ENCODE results near the gene FAM13C.
"Not testable (repeated sequence)": the region's sequence is repeated elsewhere in the genome, so short reads cannot be mapped to it uniquely, and the experiment has no call there.

Gene FAM13C

DNA sequence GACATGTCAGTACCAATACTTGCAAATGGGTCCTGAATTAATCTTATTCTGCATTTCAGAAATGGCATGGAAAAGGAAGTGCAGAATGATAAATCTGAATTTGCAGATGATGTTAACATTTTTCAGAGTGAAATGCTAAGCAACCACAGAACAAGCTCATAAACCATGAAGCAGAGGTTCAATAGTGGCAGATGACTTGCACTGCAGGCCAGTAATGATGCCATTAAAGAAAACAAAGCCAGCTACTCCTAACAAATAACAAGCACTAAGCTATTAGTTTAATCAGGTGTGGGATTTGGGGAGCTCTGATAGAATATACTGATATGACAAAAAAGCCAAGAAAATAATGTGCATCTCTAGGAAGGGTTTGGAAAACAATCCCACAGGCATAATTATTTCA, 85.4 kb downstream of the FAM13C start:
- DNase-seq (ENCODE audit: low read depth): no peak

DNA sequence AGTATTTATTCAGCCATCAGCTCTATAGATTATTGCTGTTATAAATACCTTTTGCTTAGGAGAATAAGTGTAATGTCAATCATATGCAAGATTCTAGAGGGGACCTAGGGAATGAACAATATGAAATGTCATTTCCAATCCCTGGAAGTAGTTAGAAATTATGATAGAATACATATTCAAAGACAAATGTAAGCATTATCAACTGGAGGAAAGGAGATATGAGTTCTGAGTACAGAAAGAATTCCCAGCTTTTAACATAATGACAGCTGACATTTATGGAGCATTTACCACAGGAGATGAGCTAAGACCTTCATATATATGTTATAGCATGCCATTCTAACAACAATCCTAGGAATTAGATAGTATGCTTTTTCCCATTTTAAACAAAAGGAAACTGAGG, 86.2 kb downstream of the FAM13C start:
- DNase-seq (ENCODE audit: low read depth): no peak

DNA sequence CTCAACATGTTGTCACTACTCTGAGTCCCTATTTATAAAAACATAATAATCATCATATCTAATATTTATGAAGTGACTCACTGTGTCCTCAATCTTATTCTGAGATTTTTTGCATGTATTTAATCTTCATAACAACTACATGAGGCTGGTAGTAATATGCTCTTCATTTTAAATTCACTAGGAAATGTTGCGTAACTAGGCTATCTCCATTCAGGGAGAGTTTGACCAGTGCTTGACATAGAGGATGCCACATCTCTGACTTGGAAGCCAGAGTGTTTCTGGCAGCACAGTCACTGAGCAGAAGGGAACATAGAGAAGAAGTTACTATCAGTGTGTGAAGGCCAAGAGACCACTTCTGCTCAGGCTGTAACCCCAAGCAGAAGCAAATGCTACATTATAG, 88.9 kb downstream of the FAM13C start:
- no peak for DNase-seq (ENCODE audit: low read depth)

DNA sequence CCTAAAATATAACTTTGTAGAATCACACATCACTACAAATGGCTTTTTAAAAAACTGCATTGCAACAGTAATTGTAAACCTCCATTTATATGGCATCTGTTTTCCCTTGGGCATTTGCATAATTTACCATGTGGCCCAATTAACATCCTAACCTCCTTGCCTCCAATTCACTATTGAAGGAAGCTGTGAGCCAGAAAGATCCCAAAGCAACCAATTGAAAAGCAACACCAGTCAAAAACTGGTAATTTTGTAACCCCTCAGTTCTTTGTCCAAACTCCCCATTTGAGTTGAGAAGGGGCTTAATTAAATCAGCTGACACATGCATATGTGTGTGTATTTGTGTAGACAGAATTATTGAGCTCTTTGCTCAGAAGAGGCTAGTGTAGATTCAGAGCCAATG, 90.3 kb downstream of the FAM13C start:
- DNase-seq (ENCODE audit: low read depth): no peak

DNA sequence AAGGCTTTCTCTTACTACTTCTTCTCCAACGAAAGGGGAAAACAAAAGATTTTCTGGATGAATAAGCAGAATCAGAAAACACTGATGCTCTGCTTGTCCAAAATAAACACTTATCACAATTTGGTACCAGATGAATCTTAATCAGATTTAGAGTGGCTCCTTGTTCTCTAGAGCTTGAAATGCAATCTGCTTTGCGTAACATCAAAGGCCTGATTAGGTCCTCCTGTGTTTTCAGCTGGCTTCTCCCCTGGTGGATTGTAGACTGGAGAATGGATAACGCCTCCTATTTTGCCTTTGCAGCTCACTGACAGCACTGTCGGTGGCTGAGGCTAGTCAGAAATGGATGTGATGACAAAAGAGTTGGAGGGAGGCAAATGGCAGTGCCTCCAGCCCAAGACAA, 91.2 kb downstream of the FAM13C start:
- DNase-seq (ENCODE audit: low read depth): no peak

DNA sequence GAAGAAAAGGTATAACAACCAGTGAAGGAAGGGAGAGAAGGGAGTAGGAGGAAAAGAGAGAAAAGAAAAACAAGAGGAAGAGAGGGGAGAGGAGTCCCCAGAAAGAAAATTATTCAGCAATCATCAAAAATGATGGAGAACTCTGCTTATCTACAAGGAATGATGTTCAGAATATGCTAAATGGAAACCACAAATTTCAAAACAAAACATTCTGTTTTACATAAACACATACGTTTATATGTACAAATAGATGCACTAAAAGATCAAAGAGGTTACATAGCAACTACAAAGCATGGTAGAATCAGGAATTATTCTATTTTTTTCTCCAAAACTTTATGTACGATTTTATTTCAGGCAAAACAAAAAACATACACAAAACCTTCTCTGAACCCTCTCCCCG, 91.9 kb downstream of the FAM13C start:
- no peak for DNase-seq (ENCODE audit: low read depth)

DNA sequence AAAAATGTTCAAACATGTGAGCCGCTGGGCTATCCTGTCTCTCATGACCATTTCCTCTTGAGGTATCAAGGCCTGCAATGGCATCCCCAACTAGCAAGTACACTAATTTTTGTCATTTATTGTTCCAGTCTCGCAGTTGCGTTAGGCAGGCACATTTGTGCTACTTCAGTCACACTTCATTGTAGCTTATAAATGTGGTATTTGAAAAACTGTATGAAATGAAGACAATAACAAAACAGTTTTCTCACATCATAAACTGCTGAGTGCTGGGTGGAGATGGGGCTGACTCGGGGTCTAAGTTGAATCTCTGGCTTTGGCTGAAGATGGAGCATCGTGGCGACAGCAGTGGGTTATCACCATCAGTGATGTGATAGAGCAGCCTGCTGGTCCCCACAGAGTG, 92.7 kb downstream of the FAM13C start:
- no peak for DNase-seq (ENCODE audit: low read depth)

DNA sequence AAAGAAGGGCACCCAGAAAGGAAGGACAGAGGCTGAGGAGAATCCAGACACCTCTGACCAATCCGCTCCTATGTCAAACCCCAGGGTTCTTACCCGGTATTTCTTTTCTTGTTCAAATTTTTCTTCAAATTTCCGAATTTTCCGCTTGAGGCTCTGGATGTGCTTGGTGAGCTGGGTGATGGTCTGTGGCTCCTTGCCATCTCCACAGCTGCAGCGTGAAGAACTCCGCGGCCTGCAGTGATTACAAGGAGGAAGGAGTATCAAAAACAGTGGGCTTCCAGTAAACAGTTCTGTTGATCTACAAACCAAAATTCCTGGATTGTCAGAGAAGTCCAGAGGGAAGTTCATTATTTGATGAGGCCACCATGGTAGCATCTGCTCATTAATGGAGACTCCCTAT, 93.9 kb downstream of the FAM13C start:
- no peak for DNase-seq (ENCODE audit: low read depth)

DNA sequence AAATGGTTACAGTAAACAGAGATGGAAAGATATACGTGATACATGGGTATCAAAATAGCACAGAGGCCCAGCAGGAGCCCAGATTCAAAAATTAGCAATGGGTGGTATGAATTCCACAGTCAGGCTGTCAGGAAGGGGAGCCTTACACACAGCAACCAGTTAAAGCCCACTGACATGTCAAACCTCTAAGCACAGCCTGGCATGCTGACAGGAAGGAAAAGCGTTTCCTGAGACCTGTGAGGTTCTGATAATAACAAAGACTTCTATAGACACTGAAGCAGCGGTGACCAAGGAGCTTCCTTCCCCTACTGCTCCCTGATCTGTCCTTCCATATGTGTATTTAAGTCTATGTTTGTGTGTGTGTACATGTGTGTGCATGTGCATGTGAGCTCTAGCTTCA, 96.0 kb downstream of the FAM13C start:
- no peak for DNase-seq (ENCODE audit: low read depth)

DNA sequence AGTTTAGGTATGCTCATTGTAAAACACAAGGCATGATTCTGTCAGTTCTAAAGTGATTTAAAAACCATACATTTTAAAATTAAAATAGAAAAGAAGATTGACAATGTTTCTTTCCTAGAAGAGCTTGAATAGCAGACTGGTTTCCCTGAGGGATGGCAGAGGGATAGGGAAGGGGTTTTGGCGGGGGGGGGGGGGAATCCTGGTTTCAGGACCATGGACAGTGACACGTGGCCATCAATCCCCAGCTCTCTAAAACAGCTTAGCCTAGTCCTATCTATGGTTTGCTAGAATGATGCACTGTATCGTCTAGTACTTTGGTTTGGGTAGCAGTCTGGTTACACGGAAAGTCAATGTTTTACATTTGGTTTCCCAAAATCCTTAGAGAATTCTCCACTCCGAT, 97.2 kb downstream of the FAM13C start:
- DNase-seq (ENCODE audit: low read depth): no peak

DNA sequence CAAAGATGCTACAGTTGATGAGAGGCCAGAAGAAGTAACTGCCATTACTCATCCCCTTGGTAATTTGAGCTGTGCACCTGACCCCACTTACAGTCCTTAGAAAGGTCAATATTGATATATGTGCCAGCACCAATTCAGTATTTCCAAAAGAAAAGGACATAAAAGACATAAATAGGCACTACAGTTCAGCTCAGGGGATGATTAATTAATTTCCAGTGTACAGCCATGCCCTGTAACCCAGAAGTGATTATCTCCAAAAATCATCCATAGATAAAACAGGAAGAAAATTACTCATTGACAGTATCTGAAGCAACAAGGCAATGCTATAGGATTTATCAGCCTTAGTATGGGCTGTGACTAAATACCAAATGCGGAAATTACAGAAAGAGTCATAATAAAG, 103.5 kb downstream of the FAM13C start:
- DNase-seq (ENCODE audit: low read depth): no peak

DNA sequence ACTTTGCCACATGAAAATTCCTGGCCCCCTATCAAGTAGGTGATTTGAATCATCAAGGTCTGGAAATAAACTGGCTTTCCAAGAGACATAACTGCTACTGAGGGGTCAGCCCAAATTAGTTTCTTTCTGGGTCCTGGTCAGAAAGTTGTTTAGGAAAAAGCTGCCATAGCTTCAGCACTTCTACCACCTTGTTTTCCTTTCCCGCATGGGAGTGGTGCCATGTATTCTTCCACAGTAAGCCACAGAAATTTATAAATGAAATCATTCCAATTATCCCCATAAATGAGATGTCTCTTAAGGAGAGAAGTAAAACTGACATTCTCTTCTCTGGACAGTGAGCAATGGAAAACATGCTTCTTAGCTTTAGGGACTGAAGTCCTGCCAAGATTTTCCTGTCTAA, 105.1 kb downstream of the FAM13C start:
- no peak for DNase-seq (ENCODE audit: low read depth)

DNA sequence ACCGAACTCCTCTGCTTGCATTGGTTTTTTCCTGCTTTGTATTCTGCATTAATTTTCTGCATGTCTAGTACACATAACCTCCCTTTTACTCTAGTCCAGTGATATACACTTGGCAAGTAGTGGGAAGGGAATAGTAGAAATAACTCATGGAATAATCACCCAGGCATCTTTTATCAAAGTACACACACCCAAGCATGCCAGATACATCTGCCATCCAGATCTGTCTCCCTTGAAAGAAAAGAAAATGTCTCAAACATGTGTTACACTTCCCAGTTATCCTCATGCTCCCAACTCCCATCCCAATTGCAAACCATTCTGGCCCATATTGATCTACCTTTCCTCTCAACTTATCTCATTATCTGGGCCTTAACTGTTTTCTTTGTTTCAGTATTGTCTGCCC, 106.9 kb downstream of the FAM13C start:
- DNase-seq (ENCODE audit: low read depth): no peak

DNA sequence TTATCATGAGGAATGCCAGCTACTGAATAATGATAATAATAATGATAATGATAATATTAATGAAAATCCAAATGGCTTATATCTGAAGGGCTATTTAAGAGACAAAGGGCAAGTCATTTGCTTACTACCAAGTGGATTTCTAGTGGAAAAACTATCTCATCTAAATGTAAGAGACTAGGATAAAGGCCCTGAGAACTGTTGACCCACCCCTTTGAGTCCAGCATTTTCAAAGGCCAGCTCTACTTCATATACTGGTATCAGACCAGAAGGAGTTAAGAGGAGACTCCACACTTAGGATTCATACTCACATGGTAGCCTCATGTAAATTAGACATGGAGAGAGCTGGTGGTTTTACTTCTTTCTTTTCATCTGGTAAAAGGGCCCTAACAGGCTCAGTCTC, 109.9 kb downstream of the FAM13C start:
- DNase-seq (ENCODE audit: low read depth): no peak

DNA sequence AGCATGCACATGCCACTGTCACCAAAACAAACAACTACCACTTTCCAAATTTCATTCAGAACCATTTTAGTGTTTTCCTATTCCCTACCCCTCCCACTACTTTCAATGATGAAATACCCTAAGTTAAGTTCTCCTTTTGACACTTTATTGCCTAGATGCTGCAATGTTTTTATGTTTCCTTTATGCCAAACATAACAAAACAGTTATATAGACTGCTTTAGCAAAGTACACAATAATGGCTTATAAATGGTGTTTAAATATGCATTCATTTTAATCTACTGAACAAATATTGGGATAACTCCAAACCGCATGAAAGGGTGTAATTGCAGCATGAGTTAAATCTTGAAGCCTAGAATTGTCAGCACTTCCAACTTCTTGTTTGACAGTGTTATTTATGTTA, 116.7 kb downstream of the FAM13C start:
- DNase-seq (ENCODE audit: low read depth): no peak

DNA sequence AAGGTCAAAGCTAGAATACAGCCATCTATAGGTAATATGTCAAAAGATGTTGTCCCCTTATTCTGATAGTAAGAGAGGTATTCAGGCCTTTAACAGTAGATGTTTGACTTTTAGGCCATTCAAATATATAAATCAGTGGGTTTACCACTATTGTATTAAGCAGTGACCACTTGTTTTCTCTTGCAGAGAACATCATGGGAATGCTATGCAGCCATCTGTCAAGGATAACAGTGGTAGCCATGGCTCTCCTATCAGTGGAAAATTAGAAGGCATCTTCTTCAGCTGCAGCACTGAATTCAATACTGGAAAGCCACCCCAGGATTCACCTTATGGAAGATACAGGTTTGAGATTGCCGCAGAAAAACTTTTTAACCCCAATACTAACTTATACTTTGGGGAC, 117.5 kb downstream of the FAM13C start:
- no peak for DNase-seq (ENCODE audit: low read depth)

DNA sequence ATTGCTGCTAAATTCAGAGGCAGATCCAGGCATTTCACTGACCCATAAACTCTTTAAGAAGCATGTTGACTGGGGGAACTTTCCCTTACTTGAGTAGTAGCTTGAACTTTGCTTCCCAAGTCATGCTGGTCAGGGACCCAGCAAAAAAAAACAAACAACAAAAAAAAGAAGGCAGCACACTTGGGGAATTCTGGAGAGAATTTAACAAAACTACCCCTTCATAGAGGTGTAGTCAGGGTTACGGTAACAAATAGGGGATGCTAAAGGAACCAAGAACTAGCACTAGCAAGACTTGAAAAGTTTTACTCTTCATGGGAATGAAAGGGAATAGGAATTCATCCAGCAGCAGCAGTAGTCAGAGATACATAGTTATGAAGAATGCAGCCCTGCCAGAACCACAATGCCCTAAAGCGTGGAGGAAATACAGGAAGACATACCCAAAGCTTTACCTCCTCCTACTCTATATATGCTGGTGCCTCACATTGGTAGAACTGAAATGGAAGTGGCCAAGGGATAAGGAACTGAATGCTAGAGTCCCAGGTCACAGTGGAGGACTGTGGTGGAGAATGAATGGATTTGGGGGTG, 118.6 kb downstream of the FAM13C start:
- DNase-seq (ENCODE audit: low read depth): no peak

DNA sequence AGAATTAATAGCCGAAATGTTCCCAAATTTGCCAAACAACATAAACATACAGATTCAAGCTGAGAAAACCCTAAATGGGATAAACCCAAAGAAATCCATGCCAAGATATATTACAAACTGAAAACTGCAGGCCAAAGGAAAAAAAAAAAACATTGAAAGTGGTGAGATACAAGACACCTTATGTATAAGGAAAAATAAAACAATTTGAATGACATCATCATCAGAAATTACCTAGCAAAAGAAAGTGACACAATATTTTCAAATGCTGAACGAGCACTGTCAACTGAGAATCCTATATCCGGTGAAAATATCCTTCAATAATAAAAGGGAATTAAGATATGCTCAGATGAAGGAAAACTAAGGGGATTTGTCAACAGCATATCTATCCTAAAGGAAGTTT, 119.4 kb downstream of the FAM13C start:
- no peak for DNase-seq (ENCODE audit: low read depth)

DNA sequence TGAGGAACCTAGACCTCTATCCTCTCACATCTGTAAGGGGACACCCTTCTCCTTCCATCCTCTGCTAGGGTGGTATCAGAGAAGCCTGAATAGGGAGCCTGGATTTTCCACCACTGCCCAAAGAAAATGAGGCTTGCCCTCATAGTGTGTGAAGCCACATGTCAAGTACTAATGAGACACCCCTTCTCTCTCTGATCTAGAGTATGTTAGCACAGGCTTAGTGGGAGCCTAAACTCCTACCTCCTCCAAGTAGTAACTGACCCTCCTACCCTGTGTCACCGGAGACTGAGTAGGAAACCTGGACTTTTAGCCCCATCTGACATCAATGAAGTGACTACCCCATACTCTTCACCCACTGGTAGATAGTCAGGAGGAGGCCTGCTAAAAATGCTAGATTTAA, 120.3 kb downstream of the FAM13C start:
- no peak for DNase-seq (ENCODE audit: low read depth)

DNA sequence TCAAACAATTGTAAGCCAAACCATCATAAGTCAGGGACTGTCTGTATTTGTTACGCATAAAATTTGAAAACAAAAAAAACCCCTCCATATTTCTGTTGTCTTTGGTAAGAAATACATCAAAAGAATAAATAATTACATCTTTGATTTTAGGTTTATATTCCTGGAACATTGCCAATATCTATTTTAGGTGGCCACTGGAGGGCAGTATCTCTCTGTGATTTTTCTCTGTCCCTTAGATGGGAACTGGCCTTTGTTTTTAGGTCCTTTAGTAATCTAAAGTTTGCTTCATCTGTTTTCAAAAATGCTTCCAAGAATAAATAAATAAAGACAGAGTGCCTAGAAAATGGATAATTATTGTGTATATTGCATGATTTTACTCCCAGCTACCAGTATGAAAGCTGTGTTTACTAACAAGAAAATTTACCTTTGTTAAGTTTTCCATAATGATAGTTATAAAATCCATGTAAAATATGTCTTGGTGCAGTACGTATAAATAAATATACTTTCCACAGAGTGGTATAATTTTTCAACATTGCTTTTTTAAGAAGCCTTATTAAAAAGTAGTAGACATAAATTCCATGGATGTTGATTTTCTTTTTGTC, 121.7 kb downstream of the FAM13C start:
- no peak for DNase-seq (ENCODE audit: low read depth)

DNA sequence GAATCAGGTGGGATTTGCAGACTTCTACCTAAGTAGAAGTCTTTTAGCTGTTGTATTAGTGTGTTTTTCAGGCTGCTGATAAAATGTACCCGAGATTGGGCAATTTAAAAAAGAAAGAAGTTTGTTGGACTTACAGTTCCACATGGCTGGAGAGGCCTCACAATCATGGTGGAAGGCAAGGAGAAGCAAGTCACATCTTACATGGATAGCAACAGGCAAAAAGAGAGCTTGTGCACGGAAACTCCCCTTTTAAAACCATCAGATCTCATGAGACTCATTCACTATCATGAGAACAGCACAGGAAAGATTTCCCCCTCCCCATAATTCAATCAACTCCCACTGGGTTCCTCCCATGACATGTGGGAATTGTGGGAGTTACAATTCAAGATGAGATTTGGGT, 123.2 kb downstream of the FAM13C start:
- not testable (repeated sequence) for DNase-seq (ENCODE audit: low read depth)

DNA sequence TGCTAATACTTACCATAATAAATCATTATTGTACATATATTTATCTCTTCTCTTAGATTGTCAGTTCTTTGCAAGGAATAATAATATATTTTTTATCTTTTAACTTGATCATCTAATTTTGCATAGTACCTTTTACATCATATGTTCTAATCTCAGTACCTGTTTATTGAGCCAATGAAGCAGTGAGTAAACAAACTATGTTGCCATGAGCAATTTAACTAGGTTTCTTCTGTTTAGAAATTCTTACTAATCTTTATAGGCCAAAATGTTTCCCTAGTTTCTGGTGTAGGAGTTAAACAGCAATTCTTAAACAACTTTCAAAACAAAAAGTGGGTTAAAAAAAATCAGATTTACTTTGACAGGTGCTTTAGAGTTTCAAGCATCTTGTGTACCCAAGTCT, 124.6 kb downstream of the FAM13C start:
- no peak for DNase-seq (ENCODE audit: low read depth)

DNA sequence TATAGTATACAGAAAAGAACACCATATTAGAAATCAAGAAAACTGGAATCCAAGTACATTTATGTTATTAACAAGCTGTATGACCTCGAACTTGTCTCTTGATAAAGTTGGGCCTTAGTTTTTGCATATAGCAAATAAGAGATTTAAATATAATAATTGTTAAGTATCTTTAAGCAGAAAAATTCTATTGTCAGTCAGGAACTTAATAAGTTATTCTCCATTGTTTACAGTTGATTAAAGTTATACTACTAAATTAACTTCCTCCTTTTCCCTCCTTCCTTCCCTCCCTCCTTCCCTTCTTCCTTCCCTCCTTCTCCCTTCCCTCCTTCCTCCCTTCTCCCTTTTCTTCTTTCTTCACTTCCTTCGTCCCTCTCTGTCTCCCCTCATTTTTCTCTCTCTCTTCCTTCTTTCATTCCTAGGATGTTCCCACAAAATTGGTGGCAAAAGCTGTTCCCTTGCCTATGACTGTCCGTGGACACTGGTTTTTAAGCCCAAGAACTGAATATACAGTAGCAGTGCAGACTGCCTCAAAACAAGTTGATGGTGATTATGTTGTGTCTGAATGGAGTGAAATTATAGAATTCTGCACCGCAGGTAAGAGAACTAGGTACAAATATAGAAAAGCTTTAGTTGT, 126.2 kb downstream of the FAM13C start:
- DNase-seq (ENCODE audit: low read depth): no peak

DNA sequence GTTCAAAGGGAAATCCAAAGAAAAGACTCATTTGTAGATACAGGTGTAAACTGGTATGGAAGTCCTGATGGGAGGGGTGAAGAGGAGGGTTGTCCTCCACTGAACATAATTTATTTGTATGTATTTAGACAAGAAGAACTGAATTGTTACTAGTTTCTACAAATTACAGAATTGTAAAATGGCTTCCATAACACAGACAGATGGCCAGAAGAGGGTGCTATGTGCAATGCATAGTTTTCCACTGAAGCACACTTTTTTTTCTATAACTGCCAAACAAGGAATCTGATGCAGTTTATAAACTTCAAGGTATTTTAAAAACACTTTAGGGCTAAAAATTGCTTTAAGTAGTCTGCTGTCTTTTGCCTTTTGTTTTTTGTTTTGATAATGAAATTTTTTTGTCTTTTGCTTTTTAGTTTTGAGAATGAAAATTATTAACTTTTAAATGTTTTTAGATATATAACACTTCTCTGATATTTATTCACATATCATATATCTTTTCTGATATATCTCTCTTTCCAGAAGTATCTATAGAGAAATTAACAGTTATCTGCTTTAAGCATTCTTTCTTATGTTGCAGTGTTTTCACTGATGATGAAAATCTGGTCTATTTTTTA, 127.4 kb downstream of the FAM13C start:
- DNase-seq (ENCODE audit: low read depth): no peak
